OCI-LY1 (cell line): ENCODE data around the gene HAPLN1.

ENCODE experiments used
- H2AFZ ChIP-seq: fragments of 200-600 bp; sonication (generic), shearing (Covaris generic); 2 replicates; pipeline ENCODE4 v1.6.0; 2014; ENCODE audit warnings: antibody characterized with exemption, mild to moderate bottlenecking, low read length
- H3F3A ChIP-seq: fragments of 200-600 bp; sonication (generic), shearing (Covaris generic); 2 replicates; pipeline ENCODE4 v1.6.0; 2014; ENCODE audit warnings: mild to moderate bottlenecking, antibody characterized with exemption, low read length, moderate library complexity; ENCODE audit not compliant: insufficient read depth
- H3K27ac ChIP-seq: fragments of 200-600 bp; sonication (generic); 2 replicates; pipeline ENCODE4 v1.5.1; 2014; ENCODE audit warnings: low read length, mixed run types, mild to moderate bottlenecking, low read depth; ENCODE audit not compliant: poor library complexity, severe bottlenecking
- H3K27me3 ChIP-seq: fragments of 200-600 bp; sonication (generic); 2 replicates; pipeline ENCODE4 v1.6.0; 2014; ENCODE audit warnings: antibody characterized with exemption, mild to moderate bottlenecking, low read length, moderate library complexity; ENCODE audit not compliant: insufficient read depth
- H3K36me3 ChIP-seq: fragments of 200-600 bp; sonication (generic); 2 replicates; pipeline ENCODE4 v1.6.1; 2014; ENCODE audit warnings: mild to moderate bottlenecking, antibody characterized with exemption, low read length, moderate library complexity, mixed read lengths; ENCODE audit not compliant: insufficient read depth
- H3K4me1 ChIP-seq: fragments of 200-600 bp; sonication (generic); 2 replicates; pipeline ENCODE4 v1.5.1; 2014; ENCODE audit warnings: mild to moderate bottlenecking, low read length, moderate library complexity; ENCODE audit not compliant: insufficient read depth, severe bottlenecking
- H3K4me2 ChIP-seq: fragments of 200-600 bp; sonication (generic), shearing (Covaris generic); 2 replicates; pipeline ENCODE4 v1.6.1; 2014; ENCODE audit warnings: low read length
- H3K4me3 ChIP-seq: fragments of 200-600 bp; sonication (generic); 2 replicates; pipeline ENCODE4 v1.5.1; 2014; ENCODE audit warnings: low read length, low read depth, mild to moderate bottlenecking, mixed read lengths; ENCODE audit not compliant: poor library complexity, severe bottlenecking
- H3K79me2 ChIP-seq: fragments of 200-600 bp; shearing (Covaris generic); 2 replicates; pipeline ENCODE4 v1.6.1; 2016; ENCODE audit warnings: mixed run types, low read length, mixed read lengths; ENCODE audit not compliant: insufficient read depth
- H3K9ac ChIP-seq: fragments of 200-600 bp; sonication (generic), shearing (Covaris generic); 2 replicates; pipeline ENCODE4 v1.6.1; 2014; ENCODE audit warnings: mild to moderate bottlenecking, low read length, mixed read lengths
- H3K9me2 ChIP-seq: fragments of 200-600 bp; sonication (generic), shearing (Covaris generic); 2 replicates; pipeline ENCODE4 v1.6.1; 2014; ENCODE audit warnings: low read depth, mild to moderate bottlenecking, low read length, mixed read lengths
- H3K9me3 ChIP-seq: fragments of 200-600 bp; shearing (Covaris generic); 2 replicates; pipeline ENCODE4 v1.6.1; 2014; ENCODE audit warnings: low read length, mixed read lengths
- H4K20me1 ChIP-seq: fragments of 200-600 bp; sonication (generic), shearing (Covaris generic); 2 replicates; pipeline ENCODE4 v1.6.0; 2016; ENCODE audit warnings: mild to moderate bottlenecking, low read length; ENCODE audit not compliant: insufficient read depth
- CTCF ChIP-seq: fragments of 200-600 bp; sonication (generic), shearing (Covaris generic); IDR thresholded peaks from 2 replicates; pipeline ENCODE4 v1.5.1; 2017; ENCODE audit warnings: mild to moderate bottlenecking, antibody characterized with exemption, low read length, moderate library complexity, mixed read lengths
- EZH2 ChIP-seq: fragments of 200-600 bp; sonication (generic), shearing (Covaris generic); IDR thresholded peaks from 2 replicates; pipeline ENCODE4 v1.8.0; 2017; ENCODE audit warnings: borderline replicate concordance, mixed run types, mild to moderate bottlenecking, antibody characterized with exemption, low read length, moderate library complexity, mixed read lengths

HAPLN1 gene

GRCh38 chr5:83641946-83642345, 78.7 kb downstream of the HAPLN1 start:
- H3K4me2 ChIP-seq = no peak overlapping the region
- no peak overlapping the region for H3K4me3 ChIP-seq
- H3F3A ChIP-seq = no peaks in the 10 kb centered on the region
- H3K27ac ChIP-seq = no peak overlapping the region
- no peaks in the 10 kb centered on the region for H3K4me1 ChIP-seq
- no peaks in the 10 kb centered on the region for H3K9me3 ChIP-seq
- no peaks in the 10 kb centered on the region for H3K9me2 ChIP-seq
- no peaks in the 10 kb centered on the region for H3K36me3 ChIP-seq
- H3K9ac ChIP-seq = no peak overlapping the region
- H3K79me2 ChIP-seq = no peaks in the 10 kb centered on the region
- TF ChIP-seq EZH2 = no peak
- no peak for TF ChIP-seq CTCF
- no peaks in the 10 kb centered on the region for H4K20me1 ChIP-seq
- H2AFZ ChIP-seq = no peak overlapping the region
- no peaks in the 10 kb centered on the region for H3K27me3 ChIP-seq

- H3K27ac ChIP-seq = no peak overlapping the region
- no peaks in the 10 kb centered on the region for H3K9me3 ChIP-seq
- TF ChIP-seq CTCF (no peak), EZH2 (no peak)
- no peaks in the 10 kb centered on the region for H3K79me2 ChIP-seq
- no peaks in the 10 kb centered on the region for H3K9me2 ChIP-seq
- no peak overlapping the region for H3K9ac ChIP-seq
- H3K4me3 ChIP-seq = no peak overlapping the region
- no peak overlapping the region for H3K4me2 ChIP-seq
- no peaks in the 10 kb centered on the region for H3K4me1 ChIP-seq
- no peaks in the 10 kb centered on the region for H3K36me3 ChIP-seq
- H3F3A ChIP-seq = no peaks in the 10 kb centered on the region
- H4K20me1 ChIP-seq = no peaks in the 10 kb centered on the region
- H3K27me3 ChIP-seq = no peaks in the 10 kb centered on the region
- H2AFZ ChIP-seq = no peak overlapping the region
Measured at GRCh38 chr5:83639911-83640310, 80.7 kb downstream of the HAPLN1 start.

DNA sequence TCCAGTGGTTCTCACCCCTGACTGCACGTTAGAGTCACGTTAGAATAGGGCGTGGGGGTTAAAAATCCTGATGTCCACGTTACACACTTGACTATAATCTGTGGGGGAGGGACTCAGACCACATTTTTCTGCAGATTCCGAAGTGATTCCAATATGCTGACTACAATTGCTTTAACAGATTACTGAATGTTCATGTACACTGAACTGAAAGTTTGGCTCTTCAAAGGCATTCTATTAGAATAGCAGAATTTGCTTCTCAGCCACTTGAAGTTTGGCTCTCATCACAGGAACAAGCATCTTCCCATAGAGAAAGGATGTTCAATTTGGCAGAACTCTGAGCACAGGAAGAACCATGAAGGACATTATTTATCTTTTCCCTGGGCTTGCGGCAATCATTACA, 84.5 kb downstream of the HAPLN1 start:
- Histone ChIP-seq H3K27me3 (no peaks in the 10 kb centered on the region), H3K36me3 (no peaks in the 10 kb centered on the region), H4K20me1 (no peaks in the 10 kb centered on the region), H3K4me2 (no peak overlapping the region), H3K9me2 (no peaks in the 10 kb centered on the region), H3K79me2 (no peaks in the 10 kb centered on the region), H3K9ac (no peak overlapping the region), H3K4me3 (no peak overlapping the region), H3K27ac (no peak overlapping the region), H3K9me3 (no peaks in the 10 kb centered on the region), H2AFZ (no peak overlapping the region), H3K4me1 (no peaks in the 10 kb centered on the region), H3F3A (no peaks in the 10 kb centered on the region)
- TF ChIP-seq CTCF (no peak), EZH2 (no peak)
